Measurements from ENCODE around the gene LRRC61.
"Not testable (repeated sequence)": the region's sequence is repeated elsewhere in the genome, so short reads cannot be mapped to it uniquely, and the experiment has no call there.

DNA sequence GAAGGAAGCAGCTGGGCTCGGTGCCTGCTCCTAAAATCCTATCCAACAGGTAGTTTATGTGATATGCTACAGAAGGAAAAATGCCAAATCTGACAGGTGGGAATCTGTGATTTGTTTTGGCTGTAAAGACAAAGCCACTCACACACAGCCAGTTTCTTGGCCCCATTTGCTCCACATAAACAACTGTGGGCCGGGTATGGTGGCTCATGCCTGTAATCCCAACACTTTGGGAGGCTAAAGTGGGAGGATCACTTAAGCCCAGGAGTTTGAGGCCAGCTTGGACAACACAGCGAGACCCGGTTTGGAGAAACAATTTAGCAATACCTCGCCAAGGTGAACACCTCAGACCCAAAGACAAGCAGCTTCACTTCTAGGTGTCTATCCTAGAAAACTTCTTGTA is 16.8 kb upstream of the LRRC61 start:
- TF ChIP-seq, protein P1, sequence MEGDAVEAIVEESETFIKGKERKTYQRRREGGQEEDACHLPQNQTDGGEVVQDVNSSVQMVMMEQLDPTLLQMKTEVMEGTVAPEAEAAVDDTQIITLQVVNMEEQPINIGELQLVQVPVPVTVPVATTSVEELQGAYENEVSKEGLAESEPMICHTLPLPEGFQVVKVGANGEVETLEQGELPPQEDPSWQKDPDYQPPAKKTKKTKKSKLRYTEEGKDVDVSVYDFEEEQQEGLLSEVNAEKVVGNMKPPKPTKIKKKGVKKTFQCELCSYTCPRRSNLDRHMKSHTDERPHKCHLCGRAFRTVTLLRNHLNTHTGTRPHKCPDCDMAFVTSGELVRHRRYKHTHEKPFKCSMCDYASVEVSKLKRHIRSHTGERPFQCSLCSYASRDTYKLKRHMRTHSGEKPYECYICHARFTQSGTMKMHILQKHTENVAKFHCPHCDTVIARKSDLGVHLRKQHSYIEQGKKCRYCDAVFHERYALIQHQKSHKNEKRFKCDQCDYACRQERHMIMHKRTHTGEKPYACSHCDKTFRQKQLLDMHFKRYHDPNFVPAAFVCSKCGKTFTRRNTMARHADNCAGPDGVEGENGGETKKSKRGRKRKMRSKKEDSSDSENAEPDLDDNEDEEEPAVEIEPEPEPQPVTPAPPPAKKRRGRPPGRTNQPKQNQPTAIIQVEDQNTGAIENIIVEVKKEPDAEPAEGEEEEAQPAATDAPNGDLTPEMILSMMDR (conservative IDR thresholded peaks at IDR 0.05 in 1 of 2, IDR thresholded peaks at IDR 0.05 in 1 of 2; ENCODE audit: extremely low read depth in 1 of 2, insufficient read depth in 1 of 2, low read depth in 1 of 2, low read length in 2 of 2) = not testable (repeated sequence)
- TF ChIP-seq EZH2 (IDR thresholded peaks at IDR 0.05; ENCODE audit: borderline replicate concordance, low read length) = not testable (repeated sequence)

Data from mammary epithelial cell (primary cell).